RWPE2 (cell line): ENCODE data around the gene ITGA2B.
"Not testable (repeated sequence)": the region's sequence is repeated elsewhere in the genome, so short reads cannot be mapped to it uniquely, and the experiment has no call there.

Experiments
- ATAC-seq: fragments of 200-7000 bp; cut with Tn5 transposase; 3 replicates; pipeline ENCODE4 v1.9.1; 2021; ENCODE audit warnings: low read depth
- DNase-seq: peaks from one replicate; pipeline ENCODE4 v3.0.0-alpha.2; 2020; ENCODE audit warnings: low spot score
- H3K27ac ChIP-seq: fragments of 450-650 bp; 2 replicates; pipeline ENCODE4 v1.5.1; 2017; ENCODE audit warnings: mild to moderate bottlenecking; ENCODE audit not compliant: poor library complexity, severe bottlenecking
- H3K27me3 ChIP-seq: fragments of 250-450 bp; sonication (Bioruptor Pico); 2 replicates; pipeline ENCODE4 v1.5.1; 2021; ENCODE audit warnings: mild to moderate bottlenecking, moderate library complexity; ENCODE audit not compliant: insufficient read depth, poor library complexity, severe bottlenecking
- H3K36me3 ChIP-seq: fragments of 250-450 bp; sonication (Bioruptor Pico); 2 replicates; pipeline ENCODE4 v1.5.1; 2020; ENCODE audit warnings: low read depth, mild to moderate bottlenecking, moderate library complexity
- H3K4me1 ChIP-seq: fragments of 250-450 bp; sonication (Bioruptor Pico); 2 replicates; pipeline ENCODE4 v1.5.1; 2021; ENCODE audit warnings: mild to moderate bottlenecking, moderate library complexity; ENCODE audit not compliant: insufficient read depth, poor library complexity, severe bottlenecking
- H3K4me3 ChIP-seq: fragments of 250-450 bp; sonication (Bioruptor Pico); 2 replicates; pipeline ENCODE4 v1.5.1; 2021; ENCODE audit warnings: mild to moderate bottlenecking, moderate library complexity; ENCODE audit not compliant: severe bottlenecking
- H3K9me3 ChIP-seq: fragments of 250-450 bp; sonication (Bioruptor Pico); 2 replicates; pipeline ENCODE4 v1.5.1; 2021; ENCODE audit warnings: mild to moderate bottlenecking, moderate library complexity; ENCODE audit not compliant: severe bottlenecking
- TF ChIP-seq, protein P1 (sequence below): fragments of 450-650 bp; IDR thresholded peaks from one replicate; pipeline ENCODE4 v1.5.1; 2017; ENCODE audit warnings: mild to moderate bottlenecking, moderate library complexity; ENCODE audit not compliant: poor library complexity, severe bottlenecking

Gene ITGA2B

GRCh38 chr17:44349553-44350070, 39.8 kb downstream of the ITGA2B start:
- Histone ChIP-seq H3K27me3 (no peaks in the 10 kb centered on the region), H3K9me3 (no peaks in the 10 kb centered on the region), H3K4me3 (no peak overlapping the region), H3K36me3 (peaks cover 24% of the 10 kb centered on the region; the same call in 1 of the 2 replicates), H3K4me1 (peaks cover 17% of the 10 kb centered on the region), H3K27ac (peak overlapping the region; percentile 52)
- TF ChIP-seq, protein P1, sequence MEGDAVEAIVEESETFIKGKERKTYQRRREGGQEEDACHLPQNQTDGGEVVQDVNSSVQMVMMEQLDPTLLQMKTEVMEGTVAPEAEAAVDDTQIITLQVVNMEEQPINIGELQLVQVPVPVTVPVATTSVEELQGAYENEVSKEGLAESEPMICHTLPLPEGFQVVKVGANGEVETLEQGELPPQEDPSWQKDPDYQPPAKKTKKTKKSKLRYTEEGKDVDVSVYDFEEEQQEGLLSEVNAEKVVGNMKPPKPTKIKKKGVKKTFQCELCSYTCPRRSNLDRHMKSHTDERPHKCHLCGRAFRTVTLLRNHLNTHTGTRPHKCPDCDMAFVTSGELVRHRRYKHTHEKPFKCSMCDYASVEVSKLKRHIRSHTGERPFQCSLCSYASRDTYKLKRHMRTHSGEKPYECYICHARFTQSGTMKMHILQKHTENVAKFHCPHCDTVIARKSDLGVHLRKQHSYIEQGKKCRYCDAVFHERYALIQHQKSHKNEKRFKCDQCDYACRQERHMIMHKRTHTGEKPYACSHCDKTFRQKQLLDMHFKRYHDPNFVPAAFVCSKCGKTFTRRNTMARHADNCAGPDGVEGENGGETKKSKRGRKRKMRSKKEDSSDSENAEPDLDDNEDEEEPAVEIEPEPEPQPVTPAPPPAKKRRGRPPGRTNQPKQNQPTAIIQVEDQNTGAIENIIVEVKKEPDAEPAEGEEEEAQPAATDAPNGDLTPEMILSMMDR: no peak
- ATAC-seq (no peak), DNase-seq (no peak)

GRCh38 chr17:44348988-44349364, 40.5 kb downstream of the ITGA2B start:
- peaks cover 19% of the 10 kb centered on the region for H3K4me1 ChIP-seq
- H3K36me3 ChIP-seq: peaks cover 24% of the 10 kb centered on the region; the same call in 1 of the 2 replicates
- TF ChIP-seq, protein P1: no peak
- H3K4me3 ChIP-seq: no peak overlapping the region
- H3K9me3 ChIP-seq: no peaks in the 10 kb centered on the region
- peak overlapping the region; percentile 52 for H3K27ac ChIP-seq
- ATAC-seq: no peak
- no peak for DNase-seq
- H3K27me3 ChIP-seq: no peaks in the 10 kb centered on the region

GRCh38 chr17:44348234-44348987, 41.0 kb downstream of the ITGA2B start:
- H3K4me1 ChIP-seq: peaks cover 19% of the 10 kb centered on the region
- ATAC-seq: peak; percentile 30; the same call in 2 of the 3 replicates
- no peak overlapping the region for H3K4me3 ChIP-seq
- peaks cover 24% of the 10 kb centered on the region; the same call in 1 of the 2 replicates for H3K36me3 ChIP-seq
- TF ChIP-seq, protein P1: no peak
- no peaks in the 10 kb centered on the region for H3K9me3 ChIP-seq
- H3K27me3 ChIP-seq: no peaks in the 10 kb centered on the region
- peak overlapping the region; percentile 52 for H3K27ac ChIP-seq
- DNase-seq: no peak

DNA sequence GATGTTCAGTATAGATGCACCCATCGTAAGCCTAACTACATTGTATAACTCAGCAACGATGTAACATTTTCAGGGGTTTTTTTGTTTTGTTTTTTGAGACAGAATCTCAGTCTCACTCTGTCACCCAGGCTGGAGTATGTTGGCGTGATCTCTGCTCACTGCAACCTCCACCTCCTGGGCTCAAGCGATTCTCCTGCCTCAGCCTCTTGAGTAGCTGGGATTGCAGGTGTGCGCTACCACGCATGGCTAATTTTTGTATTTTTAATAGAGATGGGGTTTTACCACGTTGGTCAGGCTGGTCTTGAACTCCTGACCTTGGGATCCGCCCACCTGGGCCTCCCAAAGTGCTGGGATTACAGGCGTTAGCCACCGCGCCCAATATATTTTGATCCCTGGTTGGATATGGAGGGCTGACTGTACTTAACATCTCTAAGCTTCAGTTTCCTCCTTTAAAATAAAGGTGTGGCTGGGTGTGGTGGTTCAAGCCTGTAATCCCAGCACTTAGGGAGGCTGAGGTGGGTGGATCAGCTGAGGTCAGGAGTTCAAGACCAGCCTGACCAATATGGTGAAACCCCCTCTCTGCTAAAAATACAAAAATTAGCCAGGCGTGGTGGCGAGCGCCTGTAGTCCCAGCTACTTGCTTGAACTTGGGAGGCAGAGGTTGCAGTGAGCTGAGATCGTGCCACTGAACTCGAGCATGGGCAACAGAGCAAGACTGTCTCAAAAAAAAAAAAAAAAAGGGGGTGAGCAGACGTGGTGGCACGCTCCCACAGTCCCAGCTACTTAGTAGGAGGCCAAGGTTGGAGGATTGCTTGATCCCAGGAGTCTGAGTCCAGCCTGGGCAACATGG, 42.0 kb downstream of the ITGA2B start:
- peak overlapping the region; percentile 52 for H3K27ac ChIP-seq
- H3K4me3 ChIP-seq, ATAC-seq, H3K27me3 ChIP-seq, H3K9me3 ChIP-seq, DNase-seq: not testable (repeated sequence)
- H3K36me3 ChIP-seq: peaks cover 20% of the 10 kb centered on the region; the same call in 1 of the 2 replicates
- peaks cover 19% of the 10 kb centered on the region for H3K4me1 ChIP-seq
